Stimulated activated naive CD4-positive, alpha-beta T cell (primary cell): Measurements from ENCODE around the gene ZNF230.

ENCODE experiments used
- DNase-seq, 6 experiments: peaks; one replicate each; lab custom pipeline; 2025; lab: John Stamatoyannopoulos, UW

Gene ZNF230

DNA sequence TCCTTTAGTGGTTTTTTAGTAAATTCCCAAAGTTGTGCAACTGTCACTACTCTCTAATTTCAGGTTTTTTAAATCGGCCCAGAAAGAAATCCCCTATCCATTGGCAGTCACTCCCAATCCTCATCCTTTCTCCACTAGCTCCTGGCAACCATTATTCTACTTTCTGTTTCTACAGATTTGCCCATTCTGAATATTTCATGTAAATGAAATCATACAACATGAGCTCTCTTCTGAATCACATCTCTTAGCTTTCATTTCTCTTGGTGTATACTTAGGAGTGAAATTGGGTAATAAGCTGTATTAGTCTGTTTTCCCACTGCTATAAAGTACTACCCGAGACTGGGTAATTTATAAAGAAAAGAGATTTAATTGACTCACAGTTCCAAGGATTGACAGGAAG is 39.4 kb downstream of the ZNF230 start:
- no peak for DNase-seq

DNA sequence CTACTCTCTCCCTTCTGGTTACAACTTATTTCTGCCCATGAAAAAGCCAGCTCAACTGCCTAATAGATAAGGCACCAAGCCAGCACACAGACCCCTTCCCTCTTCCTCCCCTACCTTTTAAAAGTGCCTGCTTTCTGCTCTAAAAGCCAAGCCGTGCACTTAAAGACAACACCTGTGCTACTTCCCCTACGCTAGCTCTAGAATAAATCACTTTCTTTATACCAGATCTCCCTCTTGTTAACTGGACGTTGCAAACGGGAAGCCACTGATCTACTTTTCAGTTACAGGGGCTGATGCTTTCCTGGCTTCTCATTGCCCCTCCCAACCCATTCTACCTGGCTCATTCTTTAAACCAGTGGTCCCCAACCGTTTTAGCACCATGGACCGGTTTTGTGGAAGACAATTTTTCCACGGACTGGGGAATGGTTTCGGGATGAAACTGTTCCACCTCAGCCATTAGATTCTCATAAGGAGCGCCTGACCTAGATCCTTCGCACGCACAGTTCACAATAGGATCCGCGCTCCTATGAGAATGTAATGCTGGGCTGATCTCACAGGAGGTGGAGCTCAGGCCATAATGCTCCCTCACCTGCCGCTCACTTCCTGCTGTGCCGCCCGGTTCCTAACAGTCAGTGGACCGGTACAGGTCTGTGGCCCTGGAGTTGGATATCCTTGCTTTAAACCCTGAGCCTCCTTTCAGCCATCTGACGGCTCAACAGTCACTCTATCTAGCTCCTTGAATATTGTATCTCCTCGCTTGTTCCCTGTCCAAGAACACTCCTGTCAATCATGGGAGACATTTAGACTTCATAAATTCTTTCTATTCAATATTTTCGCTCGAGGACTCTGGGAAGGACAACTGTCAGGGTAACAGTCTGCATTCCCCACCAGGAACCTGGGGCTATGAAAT is 48.2 kb downstream of the ZNF230 start:
- DNase-seq: peak in 3 of 6 experiments; percentile 1 to 4 (median 2)

DNA sequence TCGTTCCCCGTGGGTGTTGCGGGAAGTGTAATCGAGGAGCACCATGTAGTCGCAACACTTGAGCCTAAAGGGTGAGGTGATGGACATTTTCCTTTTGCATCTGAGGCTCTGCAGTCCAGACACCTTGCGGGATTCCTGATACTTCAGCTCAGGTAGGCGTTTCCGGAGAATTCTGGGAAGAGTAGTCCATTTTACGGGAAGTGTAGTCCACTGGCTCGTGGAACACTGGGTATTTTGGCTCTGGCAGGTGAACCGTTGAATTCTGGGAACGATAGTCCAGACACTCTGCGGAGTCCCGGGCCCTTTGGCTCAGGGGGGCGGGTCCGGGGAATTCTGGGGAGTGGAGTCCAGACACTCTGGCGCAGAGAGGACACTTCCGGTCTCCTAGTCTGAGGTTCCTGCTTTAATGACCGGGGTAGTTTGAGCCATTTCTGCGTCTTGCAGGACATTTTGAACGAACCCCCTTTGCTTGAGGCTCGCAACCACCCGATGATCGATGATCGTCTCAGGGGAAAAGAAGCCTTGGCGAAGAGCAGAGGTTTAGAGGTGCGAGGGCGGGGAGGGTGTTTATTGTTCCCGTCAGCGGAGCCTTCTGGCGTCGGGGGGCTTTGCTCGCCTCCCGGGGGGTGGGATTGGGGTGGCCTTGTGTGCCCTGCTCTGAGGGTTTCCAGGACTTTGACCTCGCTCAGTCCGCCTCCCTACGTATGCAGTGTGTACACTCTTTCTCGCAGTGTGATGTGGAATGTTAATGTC is 49.1 kb downstream of the ZNF230 start, which contains the start of gene ZNF223:
Gene ZNF223, plus strand, starts transcription at position 387 of the 753 bp plus-strand sequence. CDS start 3,141 bp downstream, outside the sequence.
- peak; percentile 1 to 75 (median 46) for DNase-seq

DNA sequence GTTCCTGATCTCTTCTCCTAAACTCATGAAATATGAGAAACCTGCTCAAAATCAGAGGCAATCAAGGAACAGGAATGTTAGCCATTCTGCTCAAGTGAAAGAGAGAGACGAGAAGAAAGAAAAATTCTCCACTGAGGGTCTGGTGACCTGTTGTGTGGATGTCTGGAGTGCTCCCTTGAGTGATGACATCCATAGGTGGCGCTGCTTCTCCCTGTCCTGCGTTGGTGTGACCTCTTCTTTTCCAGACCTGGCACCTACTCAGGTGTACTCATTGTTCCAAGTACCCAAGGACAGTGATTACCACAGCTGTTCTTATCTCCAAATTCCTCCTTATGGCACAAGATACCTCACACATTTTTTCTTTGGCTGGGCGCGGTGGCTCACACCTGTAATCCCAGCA is 53.1 kb downstream of the ZNF230 start:
- DNase-seq: no peak

DNA sequence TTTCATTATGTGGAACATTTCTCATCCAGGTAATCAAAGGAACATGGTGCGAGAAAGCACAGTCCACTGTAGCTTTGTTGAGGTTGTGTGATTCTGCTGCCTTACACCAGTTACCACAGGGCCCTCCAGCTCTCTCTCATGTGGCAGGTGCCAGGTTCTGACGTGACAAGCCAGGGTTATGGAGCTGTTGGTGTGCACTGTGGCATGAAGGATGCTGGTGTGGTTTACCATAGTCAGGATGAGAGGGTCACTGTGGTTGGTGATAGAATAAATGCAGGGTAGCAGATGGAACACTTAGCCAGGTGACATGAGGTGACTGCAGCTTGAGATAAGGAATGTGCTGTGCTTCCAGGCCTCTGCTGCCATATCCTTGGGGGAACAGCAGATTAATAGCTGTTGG is 56.5 kb downstream of the ZNF230 start:
- no peak for DNase-seq

DNA sequence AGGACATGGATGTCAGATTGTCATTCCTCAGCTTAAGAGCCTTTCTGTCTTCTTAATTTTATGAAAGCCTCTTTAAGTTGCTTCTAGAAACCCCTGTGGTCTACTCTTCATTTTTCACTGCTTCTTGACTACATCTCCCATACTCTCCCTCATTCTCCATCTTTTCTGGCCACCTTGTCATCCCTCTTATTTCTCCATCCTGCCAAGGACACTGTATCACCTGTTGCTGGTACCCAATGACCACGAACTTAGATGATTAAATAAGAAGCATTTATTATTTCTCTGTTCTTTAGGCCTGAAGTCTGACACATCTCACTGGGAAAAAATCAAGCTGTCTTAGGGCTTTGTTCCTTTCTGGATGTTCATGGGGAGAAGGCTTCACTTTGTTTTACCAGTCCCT is 58.3 kb downstream of the ZNF230 start:
- DNase-seq: no peak
